ENCODE results near the gene DYNLT2.
"Not testable (repeated sequence)": the region's sequence is repeated elsewhere in the genome, so short reads cannot be mapped to it uniquely, and the experiment has no call there.

Gene DYNLT2

DNA sequence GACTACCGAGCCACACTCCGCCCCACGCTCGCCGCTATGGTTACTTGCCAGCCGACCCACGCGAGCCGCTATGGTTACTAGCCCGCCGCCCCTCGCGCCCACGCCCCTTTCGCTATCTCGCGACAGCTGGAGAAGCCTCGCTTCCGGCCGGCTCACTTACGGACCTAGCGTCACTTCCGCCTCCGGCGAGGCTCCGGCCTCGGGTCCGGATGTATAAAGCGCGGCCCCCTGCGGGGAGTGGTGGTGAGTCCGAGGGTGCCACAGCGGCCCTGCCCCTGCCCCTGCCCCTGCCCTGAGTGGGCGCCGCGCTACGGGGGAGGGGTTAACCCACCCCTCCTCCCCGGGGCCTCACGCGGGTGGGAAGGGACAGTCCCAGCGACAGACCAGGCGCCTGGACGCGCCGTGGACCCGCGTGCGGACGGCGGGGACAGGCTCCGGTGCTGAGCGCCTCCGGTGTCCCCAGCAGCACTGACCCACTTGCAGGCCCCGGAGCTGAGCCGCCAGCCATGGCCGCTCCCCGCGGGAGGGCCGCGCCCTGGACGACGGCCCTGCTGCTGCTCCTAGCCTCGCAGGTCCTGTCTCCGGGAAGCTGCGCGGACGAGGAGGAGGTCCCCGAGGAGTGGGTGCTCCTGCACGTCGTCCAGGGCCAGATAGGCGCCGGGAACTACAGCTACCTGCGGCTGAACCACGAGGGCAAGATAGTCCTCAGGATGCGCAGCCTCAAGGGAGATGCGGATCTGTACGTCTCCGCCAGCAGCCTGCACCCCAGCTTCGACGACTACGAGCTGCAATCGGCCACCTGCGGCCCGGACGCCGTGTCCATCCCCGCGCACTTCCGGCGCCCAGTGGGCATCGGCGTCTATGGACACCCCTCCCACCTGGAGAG, 49.2 kb downstream of the DYNLT2 start, which contains the start of the genes C6orf120 and WDR27:
Gene C6orf120, plus strand, starts transcription at position 173 of the 886 bp plus-strand sequence. Its CDS starts 334 bp downstream, at position 507.
Gene WDR27, minus strand, starts transcription at position 76 of the 886 bp plus-strand sequence. CDS start 13,024 bp downstream, outside the sequence.
- DNase-seq (ENCODE audit: low read depth in 3 of 3), result peak; percentile 95 to 98 (median 96)

DNA sequence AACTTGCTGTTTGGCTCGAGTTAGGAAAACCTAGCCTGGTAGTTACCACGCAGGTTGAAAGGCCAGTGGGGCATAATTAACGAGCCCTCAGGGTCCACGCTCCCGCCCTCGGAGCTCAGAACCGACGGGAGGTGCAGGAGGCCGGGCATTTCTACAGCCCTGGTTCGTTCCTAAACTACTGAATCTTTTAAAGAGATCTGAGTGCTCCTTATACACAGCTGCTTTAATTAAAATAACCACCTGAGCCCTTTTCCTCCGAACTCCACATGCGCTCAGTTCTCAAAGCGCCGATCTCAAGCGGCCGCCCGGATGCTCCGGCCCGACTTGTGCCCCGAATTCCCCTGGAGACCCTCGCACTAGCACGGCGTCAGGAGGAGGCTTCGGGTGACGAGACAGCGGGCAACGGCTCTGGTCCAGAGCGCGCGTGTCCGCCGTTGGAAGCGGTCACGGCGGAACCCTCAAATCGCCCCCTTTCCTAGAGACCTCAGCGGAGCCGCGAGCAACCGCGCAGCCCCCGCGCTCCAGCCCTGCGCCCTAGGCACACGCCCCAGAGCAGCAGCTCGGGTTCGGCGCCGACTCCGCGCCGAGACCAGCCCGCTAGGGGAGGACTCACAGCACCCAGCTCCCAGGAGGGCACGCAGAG, 49.9 kb downstream of the DYNLT2 start:
- peak in 1 of 3 donors; percentile 6 for DNase-seq (ENCODE audit: low read depth in 3 of 3)

DNA sequence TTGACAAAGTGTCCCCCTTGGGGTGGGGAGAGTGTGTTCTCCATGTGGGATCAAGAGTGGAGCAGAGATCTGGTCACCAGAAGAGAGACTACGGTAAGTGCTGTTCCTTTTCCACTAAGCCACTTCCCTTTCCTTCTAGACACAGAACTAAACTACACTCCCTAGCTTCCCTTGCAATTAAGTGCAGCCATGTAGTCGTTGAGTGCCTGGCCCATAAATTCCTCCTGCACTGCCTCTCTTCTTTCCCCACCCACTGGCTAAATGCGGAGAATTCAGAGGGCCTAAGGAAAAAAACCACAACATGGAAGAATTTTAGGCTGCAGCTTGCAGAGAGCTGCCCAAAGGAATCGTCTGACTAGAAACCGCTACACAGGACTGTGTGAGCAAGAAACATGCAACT, 51.1 kb downstream of the DYNLT2 start:
- no peak for DNase-seq (ENCODE audit: low read depth in 3 of 3)

DNA sequence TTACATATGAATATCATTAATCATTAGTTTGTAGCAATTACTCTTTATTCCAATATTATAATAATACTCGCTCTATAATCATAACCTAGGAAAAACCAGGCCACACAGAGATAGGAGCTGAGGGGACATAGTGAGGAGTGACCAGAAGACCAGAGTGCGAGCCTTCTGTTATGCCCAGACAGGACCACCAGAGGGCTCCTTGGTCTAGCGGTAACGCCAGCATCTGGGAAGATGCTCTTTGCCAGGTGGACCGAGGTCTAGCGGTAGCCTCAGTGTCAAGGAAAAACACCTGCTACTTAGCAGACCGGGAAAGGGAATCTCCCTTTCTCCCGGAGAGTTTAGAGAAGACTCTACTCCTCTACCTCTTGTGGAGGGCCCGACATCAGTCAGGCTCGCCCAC, 54.3 kb downstream of the DYNLT2 start:
- DNase-seq (ENCODE audit: low read depth in 3 of 3), result not testable (repeated sequence)

DNA sequence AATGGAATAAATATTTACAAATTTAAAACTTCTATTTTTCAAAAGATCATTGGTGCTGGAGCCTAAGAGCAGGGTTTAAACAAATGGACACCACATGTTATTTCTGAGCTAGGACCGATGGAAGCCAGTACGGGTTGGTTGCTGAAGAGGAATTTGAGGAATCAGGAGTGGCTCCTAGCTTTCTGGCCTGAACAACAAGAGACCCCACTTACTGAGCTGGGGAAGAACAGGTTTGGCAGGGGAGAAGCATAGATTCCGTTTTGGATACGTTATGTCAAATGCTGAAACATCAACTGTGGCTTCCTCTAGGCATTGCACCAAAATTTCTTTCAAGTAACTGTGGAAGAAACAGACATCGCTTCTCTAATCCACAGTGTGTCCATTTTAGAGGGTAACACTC, 56.2 kb downstream of the DYNLT2 start:
- no peak for DNase-seq (ENCODE audit: low read depth in 3 of 3)

DNA sequence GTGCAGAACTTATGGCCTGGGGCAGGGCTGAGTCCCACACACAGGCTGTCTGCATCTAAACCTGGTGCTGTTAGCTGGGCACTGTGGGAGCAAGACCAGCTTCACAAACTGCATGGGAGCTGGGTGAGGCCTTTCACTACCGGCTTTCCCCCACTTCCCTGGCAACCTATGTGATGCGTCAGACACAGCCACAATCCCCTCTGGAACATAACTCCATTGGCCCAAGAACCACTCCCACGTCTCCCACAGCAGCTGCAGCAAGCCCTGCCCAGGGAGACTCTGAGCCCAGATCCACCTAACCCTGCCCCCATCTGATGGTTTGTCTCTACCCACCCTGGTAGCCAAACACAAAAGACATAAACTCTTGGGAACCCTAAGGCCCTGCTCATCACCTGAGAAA, 58.9 kb downstream of the DYNLT2 start:
- no peak for DNase-seq (ENCODE audit: low read depth in 3 of 3)

DNA sequence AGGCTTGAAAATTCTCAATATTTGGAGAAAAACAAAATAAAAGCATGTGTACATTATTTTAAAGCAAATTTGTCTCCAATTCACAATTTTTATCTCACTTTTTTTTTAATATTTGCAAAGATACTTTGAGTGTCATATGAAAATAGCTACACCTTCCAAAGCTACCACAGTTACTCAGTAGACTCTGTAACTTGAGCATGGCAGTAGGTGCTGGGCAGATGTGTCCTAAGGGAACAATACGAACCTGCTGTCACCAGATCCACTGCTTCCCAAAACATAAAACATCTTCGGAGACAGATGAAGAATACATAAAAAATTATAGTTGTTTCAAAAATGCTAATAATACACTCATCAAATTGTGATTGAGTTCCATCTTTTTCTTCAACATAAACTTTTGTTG, 60.1 kb downstream of the DYNLT2 start:
- DNase-seq (ENCODE audit: low read depth in 3 of 3), result no peak
